Measurements from ENCODE around the gene HIGD1A.

DNA sequence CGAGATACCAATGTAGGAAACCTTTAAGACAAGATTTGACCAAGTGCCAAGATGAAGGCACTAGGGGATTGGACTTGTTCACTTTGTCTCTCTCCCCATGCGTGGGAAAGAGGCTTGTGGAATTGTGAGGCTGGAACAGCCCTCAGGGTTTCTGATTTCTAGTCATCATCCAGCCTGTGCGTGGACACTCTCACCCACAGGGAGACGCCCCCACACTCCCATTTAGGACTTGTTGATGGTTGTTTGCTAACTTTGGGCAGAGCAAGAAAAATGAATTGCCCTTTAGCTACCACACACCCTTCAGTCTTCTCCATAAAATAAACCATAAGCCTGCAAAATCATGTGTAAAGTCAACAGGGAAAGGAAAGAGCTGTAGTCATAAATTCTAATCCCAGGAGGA lies 23.4 kb upstream of the HIGD1A start:
- TF ChIP-seq, protein P1, sequence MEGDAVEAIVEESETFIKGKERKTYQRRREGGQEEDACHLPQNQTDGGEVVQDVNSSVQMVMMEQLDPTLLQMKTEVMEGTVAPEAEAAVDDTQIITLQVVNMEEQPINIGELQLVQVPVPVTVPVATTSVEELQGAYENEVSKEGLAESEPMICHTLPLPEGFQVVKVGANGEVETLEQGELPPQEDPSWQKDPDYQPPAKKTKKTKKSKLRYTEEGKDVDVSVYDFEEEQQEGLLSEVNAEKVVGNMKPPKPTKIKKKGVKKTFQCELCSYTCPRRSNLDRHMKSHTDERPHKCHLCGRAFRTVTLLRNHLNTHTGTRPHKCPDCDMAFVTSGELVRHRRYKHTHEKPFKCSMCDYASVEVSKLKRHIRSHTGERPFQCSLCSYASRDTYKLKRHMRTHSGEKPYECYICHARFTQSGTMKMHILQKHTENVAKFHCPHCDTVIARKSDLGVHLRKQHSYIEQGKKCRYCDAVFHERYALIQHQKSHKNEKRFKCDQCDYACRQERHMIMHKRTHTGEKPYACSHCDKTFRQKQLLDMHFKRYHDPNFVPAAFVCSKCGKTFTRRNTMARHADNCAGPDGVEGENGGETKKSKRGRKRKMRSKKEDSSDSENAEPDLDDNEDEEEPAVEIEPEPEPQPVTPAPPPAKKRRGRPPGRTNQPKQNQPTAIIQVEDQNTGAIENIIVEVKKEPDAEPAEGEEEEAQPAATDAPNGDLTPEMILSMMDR (conservative IDR thresholded peaks at IDR 0.05): no peak
- TF ChIP-seq ZFX (IDR thresholded peaks at IDR 0.05): no peak

Measured in C4-2B (cell line).